ENCODE results near the gene CORO1C. TPM values are rescaled to one million over a fixed set of nuclear protein-coding genes. Genes with fewer than 3 reads are reported as not detected.

CORO1C gene
- total RNA-seq, 1 donor from 2014 or later: 391 TPM

DNA sequence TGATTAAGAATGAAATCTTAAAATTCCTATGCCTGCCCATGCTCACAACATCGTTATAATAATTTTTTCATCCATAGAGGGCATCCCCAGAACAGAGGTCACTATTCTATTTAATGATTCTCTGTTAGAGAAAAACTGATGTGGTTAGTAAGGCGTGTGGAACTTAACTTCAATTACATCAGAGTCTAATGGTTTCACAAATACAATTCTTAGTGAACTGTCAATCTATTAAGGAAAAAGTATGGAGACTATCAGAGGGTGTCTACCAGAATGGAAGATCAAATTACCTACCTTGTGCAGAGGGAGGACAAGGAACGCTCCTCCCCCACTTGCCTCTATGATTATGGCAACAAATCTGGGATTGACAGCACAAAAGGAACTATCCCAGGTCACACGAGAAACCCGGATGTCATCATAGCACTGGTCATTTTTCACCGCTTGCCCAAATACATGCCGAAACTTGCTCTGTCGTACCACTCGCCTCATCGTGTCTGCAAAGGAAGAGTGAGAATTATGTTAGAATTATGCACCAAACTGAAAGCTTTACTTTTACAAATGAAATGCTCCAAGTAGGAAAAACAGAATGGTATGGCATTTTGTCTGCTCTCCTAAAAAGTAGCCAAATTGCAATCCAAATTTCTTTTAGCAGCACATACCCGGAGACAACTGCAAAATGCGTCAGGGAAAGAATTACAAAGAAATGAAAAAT is 30.3 kb downstream of the CORO1C start:
- DNase-seq (ENCODE audit: low read depth) (no peak), FAIRE-seq (no peak)
- Histone ChIP-seq H3K9ac (ENCODE audit: low read length) (peak overlapping the region; percentile 69), H3K36me3 (ENCODE audit: insufficient read depth, low read length) (peaks cover 32% of the 10 kb centered on the region), H3K27me3 (ENCODE audit: insufficient read depth, low read length) (no peaks in the 10 kb centered on the region), H3K79me2 (ENCODE audit: insufficient read depth, low read length) (peaks cover 96% of the 10 kb centered on the region), H2AFZ (ENCODE audit: low read depth, low read length) (no peak overlapping the region), H3K4me2 (ENCODE audit: low read length) (peak overlapping the region; percentile 36), H4K20me1 (ENCODE audit: insufficient read depth, low read length) (peaks cover 65% of the 10 kb centered on the region), H3K4me1 (ENCODE audit: insufficient read depth, low read length) (peaks cover 47% of the 10 kb centered on the region), H3K9me3 (ENCODE audit: insufficient read depth, low read depth, low read length) (no peaks in the 10 kb centered on the region), H3K4me3 (ENCODE audit: insufficient read depth, low read depth, low read length) (no peak overlapping the region), H3K27ac (ENCODE audit: low read depth, low read length) (peak overlapping the region; percentile 69)
- no peaks in the 10 kb centered on the region for H3K9me3 Mint-ChIP-seq (ENCODE audit: unreplicated experiment)
- peak overlapping the region; percentile 63 for H3K4me3 Mint-ChIP-seq (ENCODE audit: unreplicated experiment)
- no peak for TF ChIP-seq EZH2 (IDR thresholded peaks at IDR 0.05; ENCODE audit: insufficient read depth, low read length)
- H3K27ac Mint-ChIP-seq (ENCODE audit: unreplicated experiment): peak overlapping the region; percentile 77
- H3K4me1 Mint-ChIP-seq (ENCODE audit: low read depth, unreplicated experiment): peaks cover 74% of the 10 kb centered on the region
- peaks cover 28% of the 10 kb centered on the region for H3K36me3 Mint-ChIP-seq (ENCODE audit: low read depth, unreplicated experiment)
- H3K27me3 Mint-ChIP-seq (ENCODE audit: low read depth, unreplicated experiment): no peaks in the 10 kb centered on the region

DNA sequence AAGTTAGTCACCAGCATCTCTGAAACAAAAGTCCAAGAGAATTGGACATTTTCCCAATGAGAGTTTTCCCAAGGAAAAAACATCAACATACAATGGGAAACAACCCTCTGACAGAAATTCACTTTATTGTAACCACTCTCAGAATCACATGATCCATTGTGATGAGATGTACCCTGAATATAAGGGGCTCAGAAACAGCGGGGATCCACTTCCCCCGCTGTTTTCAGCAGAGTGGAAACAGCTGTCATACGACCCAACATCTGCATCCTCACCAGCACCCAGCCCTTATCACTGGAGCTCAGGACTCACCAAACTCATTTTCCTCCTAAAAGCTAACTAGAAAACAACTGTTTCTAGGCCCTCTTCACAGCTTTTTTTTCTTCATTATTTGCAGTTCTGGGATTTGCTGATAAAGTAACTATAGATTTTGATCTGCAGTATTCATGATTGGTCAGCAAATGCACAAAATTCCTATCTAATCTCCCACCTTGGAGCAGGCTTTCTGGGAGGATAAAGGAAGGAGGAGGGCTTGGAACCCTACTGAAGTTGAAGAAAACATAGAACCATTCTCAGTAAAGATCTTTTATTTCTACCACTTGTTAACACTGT is 31.3 kb downstream of the CORO1C start:
- Histone ChIP-seq H3K4me1 (ENCODE audit: insufficient read depth, low read length) (peaks cover 56% of the 10 kb centered on the region), H3K27ac (ENCODE audit: low read depth, low read length) (no peak overlapping the region), H3K9me3 (ENCODE audit: insufficient read depth, low read depth, low read length) (no peaks in the 10 kb centered on the region), H2AFZ (ENCODE audit: low read depth, low read length) (no peak overlapping the region), H3K9ac (ENCODE audit: low read length) (no peak overlapping the region), H3K27me3 (ENCODE audit: insufficient read depth, low read length) (no peaks in the 10 kb centered on the region), H3K36me3 (ENCODE audit: insufficient read depth, low read length) (peaks cover 33% of the 10 kb centered on the region), H3K79me2 (ENCODE audit: insufficient read depth, low read length) (peaks cover 96% of the 10 kb centered on the region), H3K4me3 (ENCODE audit: insufficient read depth, low read depth, low read length) (no peak overlapping the region), H4K20me1 (ENCODE audit: insufficient read depth, low read length) (peaks cover 57% of the 10 kb centered on the region), H3K4me2 (ENCODE audit: low read length) (no peak overlapping the region)
- Mint-ChIP-seq H3K36me3 (ENCODE audit: low read depth, unreplicated experiment) (peaks cover 30% of the 10 kb centered on the region), H3K4me3 (ENCODE audit: unreplicated experiment) (no peak overlapping the region), H3K4me1 (ENCODE audit: low read depth, unreplicated experiment) (peaks cover 77% of the 10 kb centered on the region), H3K27me3 (ENCODE audit: low read depth, unreplicated experiment) (no peaks in the 10 kb centered on the region), H3K27ac (ENCODE audit: unreplicated experiment) (peak overlapping the region; percentile 35), H3K9me3 (ENCODE audit: unreplicated experiment) (no peaks in the 10 kb centered on the region)
- no peak for DNase-seq (ENCODE audit: low read depth)
- TF ChIP-seq, protein P1, sequence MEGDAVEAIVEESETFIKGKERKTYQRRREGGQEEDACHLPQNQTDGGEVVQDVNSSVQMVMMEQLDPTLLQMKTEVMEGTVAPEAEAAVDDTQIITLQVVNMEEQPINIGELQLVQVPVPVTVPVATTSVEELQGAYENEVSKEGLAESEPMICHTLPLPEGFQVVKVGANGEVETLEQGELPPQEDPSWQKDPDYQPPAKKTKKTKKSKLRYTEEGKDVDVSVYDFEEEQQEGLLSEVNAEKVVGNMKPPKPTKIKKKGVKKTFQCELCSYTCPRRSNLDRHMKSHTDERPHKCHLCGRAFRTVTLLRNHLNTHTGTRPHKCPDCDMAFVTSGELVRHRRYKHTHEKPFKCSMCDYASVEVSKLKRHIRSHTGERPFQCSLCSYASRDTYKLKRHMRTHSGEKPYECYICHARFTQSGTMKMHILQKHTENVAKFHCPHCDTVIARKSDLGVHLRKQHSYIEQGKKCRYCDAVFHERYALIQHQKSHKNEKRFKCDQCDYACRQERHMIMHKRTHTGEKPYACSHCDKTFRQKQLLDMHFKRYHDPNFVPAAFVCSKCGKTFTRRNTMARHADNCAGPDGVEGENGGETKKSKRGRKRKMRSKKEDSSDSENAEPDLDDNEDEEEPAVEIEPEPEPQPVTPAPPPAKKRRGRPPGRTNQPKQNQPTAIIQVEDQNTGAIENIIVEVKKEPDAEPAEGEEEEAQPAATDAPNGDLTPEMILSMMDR (IDR thresholded peaks at IDR 0.05; ENCODE audit: insufficient read depth, low read depth, low read length): no peak
- TF ChIP-seq EZH2 (IDR thresholded peaks at IDR 0.05; ENCODE audit: insufficient read depth, low read length): no peak
- FAIRE-seq: no peak

DNA sequence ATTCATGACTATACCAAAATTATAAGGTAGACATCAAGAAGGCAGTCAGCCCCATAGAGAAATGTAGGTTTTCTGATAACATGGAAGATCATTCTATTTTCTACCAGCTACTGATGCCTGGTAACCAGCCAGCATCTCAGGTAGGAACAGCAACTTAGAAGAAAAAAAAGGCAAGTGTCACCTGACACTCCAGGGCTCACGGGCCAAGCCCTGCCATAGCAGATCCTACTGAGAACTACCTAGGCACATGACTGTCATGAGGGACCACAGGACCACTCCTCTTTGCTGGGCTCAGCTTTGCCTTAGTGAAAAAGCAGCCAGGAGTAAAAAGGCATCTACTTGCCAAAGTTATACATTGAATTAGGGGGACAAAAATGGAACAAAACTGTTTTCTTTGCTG is 33.4 kb downstream of the CORO1C start:
- no peak for FAIRE-seq
- peaks cover 31% of the 10 kb centered on the region for H3K36me3 Mint-ChIP-seq (ENCODE audit: low read depth, unreplicated experiment)
- Histone ChIP-seq H3K36me3 (ENCODE audit: insufficient read depth, low read length) (peaks cover 29% of the 10 kb centered on the region), H3K27me3 (ENCODE audit: insufficient read depth, low read length) (no peaks in the 10 kb centered on the region), H3K79me2 (ENCODE audit: insufficient read depth, low read length) (peaks cover 96% of the 10 kb centered on the region), H3K4me1 (ENCODE audit: insufficient read depth, low read length) (peaks cover 64% of the 10 kb centered on the region), H3K27ac (ENCODE audit: low read depth, low read length) (peak overlapping the region; percentile 99), H4K20me1 (ENCODE audit: insufficient read depth, low read length) (peaks cover 39% of the 10 kb centered on the region), H3K9ac (ENCODE audit: low read length) (peak overlapping the region; percentile 17), H2AFZ (ENCODE audit: low read depth, low read length) (no peak overlapping the region), H3K4me3 (ENCODE audit: insufficient read depth, low read depth, low read length) (no peak overlapping the region), H3K9me3 (ENCODE audit: insufficient read depth, low read depth, low read length) (no peaks in the 10 kb centered on the region), H3K4me2 (ENCODE audit: low read length) (peak overlapping the region; percentile 16)
- H3K9me3 Mint-ChIP-seq (ENCODE audit: unreplicated experiment): no peaks in the 10 kb centered on the region
- H3K27me3 Mint-ChIP-seq (ENCODE audit: low read depth, unreplicated experiment): no peaks in the 10 kb centered on the region
- peak overlapping the region; percentile 97 for H3K27ac Mint-ChIP-seq (ENCODE audit: unreplicated experiment)
- peaks cover 80% of the 10 kb centered on the region for H3K4me1 Mint-ChIP-seq (ENCODE audit: low read depth, unreplicated experiment)
- DNase-seq (ENCODE audit: low read depth): no peak
- no peak for TF ChIP-seq EZH2 (IDR thresholded peaks at IDR 0.05; ENCODE audit: insufficient read depth, low read length)
- TF ChIP-seq, protein P1 (IDR thresholded peaks at IDR 0.05; ENCODE audit: insufficient read depth, low read depth, low read length): no peak
- H3K4me3 Mint-ChIP-seq (ENCODE audit: unreplicated experiment): peak overlapping the region; percentile 16

Measured in astrocyte (in vitro differentiated cells and primary cell).